CD4-positive, alpha-beta T cell treated with Interleukin-15 for 1 hour (primary cell): ENCODE results near the gene TREM2.

Source experiments
- DNase-seq: peaks from one replicate; pipeline ENCODE4 v3.0.0-alpha.2; 2020

Gene TREM2

GRCh38 chr6:41182069-41183034, 19.4 kb upstream of the TREM2 start:
- DNase-seq: peak; percentile 71

DNA sequence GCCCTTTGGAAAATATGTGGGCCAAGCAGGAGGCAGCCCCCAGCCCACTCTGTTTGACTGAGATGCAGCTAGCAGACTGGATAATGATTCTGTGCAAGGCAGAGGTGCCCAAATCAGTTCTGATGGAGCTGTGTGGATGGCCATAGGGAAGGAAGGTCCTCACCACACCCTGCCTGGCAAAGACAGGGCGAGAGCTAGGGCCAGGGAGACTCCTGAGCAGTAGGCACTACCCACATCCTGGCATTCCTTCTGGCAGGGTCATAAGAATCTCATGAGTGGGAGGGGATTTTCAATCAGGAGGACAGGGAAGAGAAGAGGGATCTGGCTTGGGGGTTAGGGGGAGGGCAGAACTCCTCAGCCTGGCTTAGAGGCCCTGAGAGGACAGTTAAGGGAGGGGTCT, 18.6 kb upstream of the TREM2 start:
- no peak for DNase-seq

GRCh38 chr6:41179163-41179562, 16.2 kb upstream of the TREM2 start:
- no peak for DNase-seq

- no peak for DNase-seq
Measured at GRCh38 chr6:41177695-41178094, 14.8 kb upstream of the TREM2 start.

GRCh38 chr6:41177287-41177686, 14.4 kb upstream of the TREM2 start:
- DNase-seq: no peak

DNA sequence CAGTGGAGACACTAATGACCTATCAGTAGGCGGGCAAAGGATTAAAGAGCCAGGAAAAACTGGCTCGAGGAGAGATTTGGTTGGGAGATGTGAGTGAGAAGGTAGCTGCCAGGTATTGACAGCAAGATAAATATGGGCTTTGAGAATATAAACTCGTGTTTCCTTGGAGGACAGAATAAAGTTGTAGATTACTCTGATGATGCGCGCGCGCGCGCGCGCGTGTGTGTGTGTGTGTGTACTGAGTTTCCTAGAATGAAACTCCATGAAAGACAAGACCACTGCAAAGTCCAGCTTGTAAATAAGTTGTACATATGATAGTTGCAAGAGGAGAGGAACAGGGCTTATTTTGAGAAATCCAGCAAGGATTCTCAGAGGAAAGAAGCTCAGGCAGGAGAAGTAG, 13.3 kb upstream of the TREM2 start:
- DNase-seq: no peak

DNA sequence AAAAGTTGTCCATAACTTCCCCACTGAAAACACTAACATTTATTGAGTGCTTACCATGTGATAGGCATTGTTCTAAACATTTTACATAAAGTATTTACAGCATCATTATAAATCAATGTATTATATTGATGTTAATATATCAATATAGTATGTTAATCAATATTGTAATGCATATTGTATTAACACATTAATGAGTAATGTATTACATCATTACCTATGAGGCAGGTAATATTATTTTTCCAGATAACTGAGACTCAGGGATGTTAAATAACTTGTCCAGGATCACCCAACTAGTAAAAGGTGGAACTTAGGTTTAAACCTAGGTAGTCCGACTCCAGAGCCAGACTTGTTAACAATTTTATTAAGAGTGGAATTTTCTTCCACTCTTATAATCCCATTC, 12.2 kb upstream of the TREM2 start:
- DNase-seq: no peak

GRCh38 chr6:41174610-41175009, 11.7 kb upstream of the TREM2 start:
- DNase-seq: no peak

GRCh38 chr6:41171908-41172307, 9.0 kb upstream of the TREM2 start:
- no peak for DNase-seq

GRCh38 chr6:41170547-41171160, 7.7 kb upstream of the TREM2 start:
- DNase-seq: no peak

DNA sequence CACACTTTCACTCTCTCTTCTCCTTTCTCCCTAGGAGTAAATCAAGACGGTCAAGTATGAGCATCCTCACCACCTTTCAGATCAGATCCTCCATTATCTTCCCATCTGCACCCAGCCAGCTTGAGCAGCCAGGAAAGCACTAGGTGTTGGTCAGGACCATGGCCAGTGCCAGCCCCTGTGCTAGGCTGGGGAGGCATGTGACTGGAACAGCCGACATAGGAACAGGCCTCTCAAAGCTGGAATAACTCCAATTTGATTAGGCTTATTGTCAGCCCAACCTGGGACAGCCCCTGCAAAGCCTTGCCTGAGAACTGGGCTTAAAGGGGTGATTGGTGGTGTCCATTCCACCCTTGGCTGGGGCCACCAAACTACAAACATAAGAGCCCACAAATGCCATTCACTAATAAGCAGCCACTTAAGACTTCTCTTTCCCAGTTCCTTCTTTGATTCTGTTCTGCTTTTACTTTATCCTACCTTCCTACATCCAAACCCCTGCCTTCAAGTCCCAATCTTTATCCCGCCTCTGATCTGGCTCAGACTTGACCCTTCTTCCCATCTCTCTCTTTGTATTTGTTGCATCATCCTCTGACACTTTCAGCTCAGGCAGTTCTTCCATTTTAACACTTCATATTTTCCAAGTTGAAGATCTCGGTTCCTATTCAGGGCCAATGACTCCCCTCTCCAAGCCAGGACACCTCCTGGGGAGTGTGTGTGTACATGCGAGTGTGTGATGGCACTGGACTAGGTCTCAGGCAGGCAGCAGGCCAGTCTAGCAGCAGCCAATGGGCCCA, 4.5 kb upstream of the TREM2 start:
- DNase-seq: no peak

DNA sequence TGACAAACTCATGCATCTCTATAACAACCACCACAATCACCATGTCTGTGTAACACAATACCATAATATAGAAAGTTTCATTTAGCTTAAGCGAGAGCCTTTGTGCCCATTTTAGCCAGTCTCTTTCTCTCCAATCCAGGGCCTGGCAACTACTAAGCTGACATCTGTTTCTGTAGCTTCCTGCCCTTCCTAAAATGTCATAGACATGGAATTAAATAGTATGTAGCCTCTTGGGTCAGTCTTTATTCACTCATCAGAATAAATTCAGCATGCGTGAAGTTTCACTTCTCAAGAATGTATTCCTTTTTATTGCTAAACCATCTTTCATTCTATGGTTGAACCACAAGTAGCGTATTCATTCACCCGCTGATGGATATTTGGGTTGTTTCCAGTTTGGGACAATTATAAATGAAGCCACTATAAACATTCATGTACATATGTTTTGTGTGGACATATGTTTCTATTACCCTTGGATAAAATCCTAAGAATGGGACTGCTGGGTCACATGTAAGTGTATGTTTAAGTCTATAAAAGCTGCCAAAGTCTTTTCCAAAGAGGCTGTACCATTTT, 1.7 kb upstream of the TREM2 start:
- DNase-seq: no peak

GRCh38 chr6:41163419-41163717, 452 bp upstream of the TREM2 start:
- no peak for DNase-seq

GRCh38 chr6:41161851-41162552, 914 bp downstream of the TREM2 start:
- DNase-seq: no peak

- no peak for DNase-seq
Measured at GRCh38 chr6:41161380-41161779, 1.5 kb downstream of the TREM2 start.

DNA sequence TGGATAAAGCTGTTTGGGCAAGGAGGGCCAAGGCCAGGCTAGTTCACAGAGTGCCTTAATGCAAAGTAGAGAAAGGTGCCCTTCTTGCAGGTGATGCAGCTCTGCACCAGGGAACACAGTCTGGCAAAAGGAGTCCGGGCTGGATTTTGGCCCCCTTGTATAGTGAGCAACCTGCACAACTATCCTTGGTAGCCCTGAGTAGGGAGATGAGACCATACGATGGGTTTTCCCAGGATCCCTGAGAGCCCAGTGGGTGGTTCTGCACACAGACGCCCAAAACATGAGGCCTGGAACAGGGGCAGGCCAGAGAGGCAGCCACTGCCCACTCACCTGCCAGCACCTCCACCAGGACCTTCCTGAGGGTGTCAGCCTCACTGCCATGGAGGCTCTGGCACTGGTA, 2.0 kb downstream of the TREM2 start:
- no peak for DNase-seq

- DNase-seq: no peak
Measured at GRCh38 chr6:41159415-41160082, 3.4 kb downstream of the TREM2 start.

DNA sequence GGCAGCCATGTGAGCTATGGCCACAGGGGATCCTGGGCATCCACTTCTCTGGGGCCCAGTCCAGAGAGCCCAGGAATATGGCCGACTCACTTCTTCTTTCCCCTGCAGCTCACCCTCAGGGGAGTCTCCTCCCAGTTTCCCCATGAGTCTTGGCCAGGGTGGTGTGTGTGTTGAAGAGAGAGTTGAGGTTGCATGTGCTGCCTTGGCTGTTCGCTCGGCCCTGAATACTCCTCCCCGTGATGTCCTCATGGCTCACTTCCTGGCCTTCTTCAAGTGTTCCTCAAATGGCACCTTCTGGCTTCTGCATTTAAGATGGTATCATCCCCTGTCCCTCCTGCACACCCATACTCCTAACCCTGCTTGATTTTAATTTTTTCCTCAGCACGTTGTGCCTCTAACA, 5.6 kb downstream of the TREM2 start:
- DNase-seq: peak; percentile 45

DNA sequence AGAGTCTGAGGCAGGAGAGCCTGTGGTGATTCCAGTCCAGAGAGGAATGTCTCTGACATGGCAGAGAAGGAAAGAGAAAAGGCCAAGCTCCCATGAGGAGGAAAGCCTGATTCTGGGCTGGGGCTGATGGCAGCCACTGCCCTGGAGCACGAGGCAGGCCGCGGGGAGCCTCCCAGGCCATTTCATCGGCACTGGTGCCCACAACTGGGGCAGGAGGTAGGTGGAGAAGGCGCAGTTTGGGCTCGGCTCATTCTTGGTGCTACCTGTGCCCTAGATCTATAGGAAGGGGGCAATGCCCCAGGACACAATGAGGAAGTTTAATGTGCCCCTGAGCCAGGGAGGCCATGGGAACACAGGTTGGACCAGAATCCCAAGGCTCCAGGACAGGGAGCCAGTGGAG, 6.1 kb downstream of the TREM2 start:
- no peak for DNase-seq

- DNase-seq: no peak
Measured at GRCh38 chr6:41156001-41156400, 6.9 kb downstream of the TREM2 start.

DNA sequence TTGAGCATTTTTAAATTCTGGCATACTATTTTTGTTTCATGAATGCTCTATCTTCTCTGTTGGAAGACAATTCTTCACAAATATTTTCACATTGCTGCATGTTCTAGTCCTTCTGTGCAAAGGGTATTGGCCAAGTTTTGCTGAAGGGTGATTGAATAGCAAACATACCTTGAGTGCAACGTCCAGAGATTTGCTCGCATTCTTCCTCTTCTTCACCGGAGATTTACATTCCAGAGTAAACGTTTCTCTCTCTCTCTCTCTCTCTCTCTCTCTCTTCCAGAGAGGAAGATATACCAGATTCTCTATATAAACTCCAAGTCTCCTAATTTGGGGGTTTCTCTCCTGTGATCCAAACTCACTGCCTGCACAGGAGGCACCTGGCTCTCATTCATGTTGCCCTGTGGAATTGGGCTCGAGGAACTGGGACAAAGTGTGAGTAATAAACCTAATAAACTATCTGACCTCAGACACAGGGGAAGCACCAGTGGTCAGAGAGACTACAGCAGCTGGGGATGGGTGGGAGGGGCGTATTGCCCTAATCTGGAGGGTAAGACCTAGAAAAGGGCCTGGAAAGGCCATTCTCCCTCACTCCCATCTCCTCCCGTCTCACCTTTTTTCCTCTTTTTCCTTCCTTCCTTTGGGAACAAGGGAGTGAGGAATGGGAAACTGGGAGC, 7.6 kb downstream of the TREM2 start:
- no peak for DNase-seq
